Activated T-helper 1 cell treated with Interleukin-2 at 50 U/mL for 16 hours (primary cell): ENCODE data around the gene MIPEP.
"Not testable (repeated sequence)": the region's sequence is repeated elsewhere in the genome, so short reads cannot be mapped to it uniquely, and the experiment has no call there.

ENCODE experiments used
- DNase-seq: peaks from one replicate; pipeline ENCODE4 v3.0.0-alpha.2; 2020; ENCODE audit warnings: low read depth

Gene MIPEP

DNA sequence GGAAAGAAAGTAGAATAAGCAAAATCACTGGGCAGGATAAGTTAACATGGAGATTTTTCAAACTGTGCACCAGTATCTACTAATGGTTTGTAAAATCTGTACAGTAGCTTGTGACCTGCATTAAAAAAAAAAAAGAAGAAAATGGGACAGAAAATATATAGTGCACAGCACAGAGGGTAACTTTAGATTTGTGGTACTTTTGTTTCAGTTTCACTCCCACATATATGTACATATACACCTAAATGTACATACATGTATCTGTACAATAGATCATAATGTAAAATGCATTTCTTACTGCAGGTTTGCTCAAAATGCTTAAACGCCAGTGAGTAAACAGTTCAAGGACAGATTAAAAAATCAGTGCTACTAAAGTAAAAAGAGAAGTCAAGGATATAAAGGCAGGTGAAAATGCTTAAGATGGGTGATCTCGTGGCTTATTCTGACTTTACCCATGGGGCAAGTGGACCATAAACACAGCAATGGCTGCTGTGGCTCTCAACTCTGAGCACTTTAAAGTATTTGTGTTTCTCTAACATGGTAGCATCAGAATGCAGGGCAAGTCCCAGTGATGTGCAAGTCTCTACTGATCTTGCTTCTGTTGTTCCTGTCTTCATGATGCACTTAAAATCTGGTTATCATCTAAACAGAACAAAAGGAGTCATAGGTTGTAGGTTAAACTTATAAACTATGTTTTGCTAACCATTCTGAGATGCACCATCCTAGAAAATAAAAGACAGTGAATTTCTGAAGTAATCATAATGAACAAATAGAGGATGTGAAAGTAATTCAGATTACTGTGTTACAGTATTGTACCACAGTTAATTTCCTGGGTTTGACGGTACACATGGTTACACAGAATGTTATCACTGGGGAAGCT, 112.3 kb downstream of the MIPEP start:
- DNase-seq: no peak

DNA sequence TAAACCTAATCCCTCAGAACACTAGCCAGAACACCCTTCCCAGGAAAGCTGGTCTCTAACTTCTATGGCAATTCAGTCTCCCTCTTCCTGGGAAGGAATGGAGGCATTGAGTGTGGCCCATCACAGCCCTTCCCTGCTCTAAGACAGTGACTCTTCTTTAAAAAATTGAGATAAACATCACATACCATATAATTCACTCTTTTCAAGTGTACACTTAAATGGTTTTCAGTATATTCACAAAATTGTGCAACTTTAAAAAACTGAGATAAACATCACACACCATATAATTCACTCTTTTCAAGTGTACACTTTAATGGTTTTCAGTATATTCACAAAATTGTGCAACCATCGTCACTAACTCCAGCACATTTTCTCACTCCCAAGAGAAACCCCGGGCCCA, 116.5 kb downstream of the MIPEP start:
- DNase-seq: no peak

- DNase-seq: no peak
Measured at GRCh38 chr13:23771956-23772355, 117.2 kb downstream of the MIPEP start.

DNA sequence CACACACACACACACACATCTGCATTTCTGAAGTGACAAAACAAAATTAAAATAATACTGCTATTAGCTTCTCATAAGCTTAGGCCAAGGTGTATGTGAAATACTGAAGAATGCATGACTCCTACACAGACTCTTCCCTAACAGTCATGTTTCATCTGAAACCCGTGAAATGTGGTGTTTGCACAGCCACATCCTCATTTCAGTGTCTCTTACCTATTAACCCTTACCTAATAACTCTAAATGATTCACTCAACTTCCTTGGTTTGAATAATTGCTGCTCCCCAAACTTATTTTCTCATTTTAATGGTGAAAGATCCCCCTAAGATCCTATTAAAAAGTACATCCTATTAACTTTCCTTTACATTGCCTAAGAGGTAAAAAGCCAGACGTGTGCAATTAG, 117.6 kb downstream of the MIPEP start:
- DNase-seq: no peak

DNA sequence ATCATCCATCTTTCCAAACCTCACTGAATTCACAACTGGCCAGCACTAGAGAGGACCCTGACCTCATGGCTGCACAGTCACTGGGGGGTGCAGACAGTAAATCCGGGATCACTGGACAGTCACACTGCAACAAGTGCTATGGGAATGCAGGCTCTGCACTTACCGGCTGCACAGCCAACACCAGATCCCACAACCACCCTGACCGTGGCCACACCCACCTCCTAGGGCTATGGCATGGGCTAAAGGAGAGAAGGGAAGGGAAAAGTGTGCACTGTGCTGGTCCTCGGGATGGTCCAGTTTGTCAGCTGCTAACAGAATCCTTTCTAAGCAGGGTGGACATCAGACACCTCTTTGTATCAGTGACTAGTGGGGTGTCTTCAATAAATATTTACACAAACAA, 118.2 kb downstream of the MIPEP start:
- no peak for DNase-seq

- DNase-seq: no peak
Measured at GRCh38 chr13:23770428-23770827, 118.8 kb downstream of the MIPEP start.

DNA sequence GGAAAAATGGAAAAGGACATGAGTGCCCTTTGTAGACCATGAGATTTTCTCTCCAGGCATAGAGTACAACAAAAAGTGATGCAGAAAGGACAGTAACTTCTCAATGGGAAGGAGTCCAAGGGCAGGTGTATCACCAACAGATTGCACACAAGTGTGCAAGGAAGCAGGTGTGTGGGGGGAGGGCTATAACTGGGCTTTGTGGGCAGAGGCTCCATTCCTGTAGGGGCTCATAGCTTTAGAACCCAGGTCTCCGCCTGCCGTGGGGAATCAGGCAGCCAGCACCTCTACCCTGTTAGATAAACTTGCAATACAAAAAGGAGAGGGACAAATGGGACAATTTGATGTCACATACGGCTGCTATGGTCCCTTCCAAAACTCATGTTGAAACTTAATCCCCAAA, 119.8 kb downstream of the MIPEP start:
- DNase-seq: no peak

GRCh38 chr13:23767838-23768237, 121.4 kb downstream of the MIPEP start:
- no peak for DNase-seq

GRCh38 chr13:23766939-23767338, 122.3 kb downstream of the MIPEP start:
- DNase-seq: no peak

GRCh38 chr13:23766283-23766682, 122.9 kb downstream of the MIPEP start:
- no peak for DNase-seq

- DNase-seq: no peak
Measured at GRCh38 chr13:23765531-23765930, 123.7 kb downstream of the MIPEP start.

DNA sequence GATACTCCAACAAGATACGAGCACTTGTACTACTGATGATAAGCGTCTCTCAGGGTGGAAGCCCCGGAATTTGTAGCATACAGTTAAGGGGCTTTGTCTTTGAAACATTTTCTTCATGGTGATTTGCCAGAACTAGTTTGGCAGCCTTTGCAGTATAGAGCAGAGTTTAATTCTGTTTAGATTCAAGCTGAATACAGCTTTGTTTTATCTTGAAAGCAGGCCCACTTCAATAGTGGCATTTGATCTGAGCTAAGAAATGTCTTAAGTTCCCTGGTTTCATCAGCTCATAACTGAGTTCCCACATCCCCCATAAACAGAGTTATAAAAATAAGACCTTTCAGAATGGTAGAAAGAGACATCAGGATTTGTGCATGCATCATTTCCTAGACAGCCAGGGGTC, 125.9 kb downstream of the MIPEP start:
- no peak for DNase-seq

DNA sequence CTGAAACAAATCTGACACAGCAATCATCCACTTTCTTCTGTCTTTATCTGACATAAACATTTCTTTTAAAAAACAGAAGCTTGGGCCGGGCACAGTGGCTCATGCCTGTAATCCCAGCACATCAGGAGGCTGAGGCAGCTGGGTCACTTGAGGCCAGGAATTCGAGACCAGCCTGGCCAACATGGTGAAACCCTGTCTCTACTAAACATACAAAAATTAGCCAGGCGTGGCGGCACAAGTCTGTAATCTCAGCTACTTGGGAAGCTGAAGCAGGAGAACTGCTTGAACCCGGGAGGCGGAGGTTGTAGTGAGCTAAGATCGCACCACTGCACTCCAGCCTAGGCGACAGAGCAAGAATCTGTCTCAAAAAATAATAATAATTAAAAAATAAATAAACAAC, 127.4 kb downstream of the MIPEP start:
- DNase-seq: not testable (repeated sequence)

- no peak for DNase-seq
Measured at GRCh38 chr13:23760000-23760399, 129.2 kb downstream of the MIPEP start.

DNA sequence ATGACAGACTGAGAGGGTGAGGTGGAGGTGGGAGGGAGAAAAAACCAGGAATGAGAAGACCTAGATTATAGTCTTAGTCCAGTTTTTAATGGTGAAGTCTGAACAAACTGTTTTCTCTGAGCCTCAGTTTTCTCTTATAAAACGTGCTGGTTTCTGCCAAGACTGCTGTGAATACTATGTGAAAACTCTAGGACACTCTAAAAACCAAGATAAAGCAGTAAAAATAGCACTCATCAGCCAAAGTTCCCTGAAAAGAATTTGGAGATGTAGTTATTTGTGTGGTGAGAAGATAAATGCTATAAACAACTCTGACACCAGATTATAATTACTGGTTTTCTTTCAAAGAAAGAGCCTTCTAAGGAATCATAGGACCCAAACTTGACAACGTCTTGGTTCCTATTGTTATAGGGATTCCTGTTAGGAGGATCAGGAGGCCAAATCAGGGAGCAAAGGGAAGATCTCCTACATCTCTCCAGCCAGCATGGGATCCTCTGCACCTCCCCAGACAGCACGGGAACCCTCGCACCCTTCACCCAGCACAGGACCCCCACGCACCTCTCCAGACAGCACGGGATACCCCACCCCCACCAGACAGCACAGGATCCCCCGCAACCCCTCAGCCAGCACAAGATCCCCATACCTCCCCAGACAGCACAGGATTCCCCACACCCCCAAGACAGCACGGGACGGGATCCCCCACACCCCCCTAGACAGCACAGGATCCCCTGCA, 130.2 kb downstream of the MIPEP start:
- no peak for DNase-seq

- no peak for DNase-seq
Measured at GRCh38 chr13:23754997-23755396, 134.2 kb downstream of the MIPEP start.

DNA sequence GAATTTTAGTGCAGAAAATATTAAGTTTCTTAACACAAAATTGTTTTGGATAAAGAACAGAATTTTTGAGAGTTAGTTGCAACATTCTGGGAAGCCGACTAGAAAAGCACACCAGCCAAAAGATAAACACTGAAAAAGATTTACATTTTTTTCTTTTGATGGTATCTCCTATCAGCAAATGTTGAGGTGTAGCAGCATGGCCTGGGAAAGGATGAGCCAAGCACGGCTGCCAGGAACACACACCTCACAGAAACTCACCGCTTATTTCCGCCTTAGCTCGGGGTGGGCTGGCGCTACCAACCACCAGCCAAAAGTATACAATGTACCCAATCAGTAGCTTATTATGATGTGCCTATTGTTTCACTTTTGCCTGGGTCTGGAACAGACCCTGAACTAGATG, 134.7 kb downstream of the MIPEP start:
- DNase-seq: no peak

DNA sequence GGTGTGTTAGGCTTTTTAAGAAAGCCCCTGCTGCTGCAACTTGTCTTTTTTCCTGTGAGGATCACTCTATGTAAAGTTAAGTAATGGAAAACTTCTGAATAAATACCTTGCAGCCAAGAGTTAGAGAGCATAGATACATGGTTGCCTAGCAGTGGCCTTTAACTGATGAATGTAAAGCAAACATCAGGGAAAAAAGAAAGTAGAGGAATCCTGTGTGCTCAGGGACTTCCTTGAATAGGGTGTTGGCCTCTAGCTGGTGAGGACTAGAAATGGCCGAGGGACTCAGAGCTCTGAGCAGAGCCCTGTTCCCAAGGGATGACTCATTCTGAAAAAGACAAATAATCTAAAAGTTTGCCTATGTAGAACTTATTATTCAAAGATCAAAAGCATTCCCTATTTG, 135.7 kb downstream of the MIPEP start:
- DNase-seq: no peak

- no peak for DNase-seq
Measured at GRCh38 chr13:23752111-23753001, 136.8 kb downstream of the MIPEP start.

DNA sequence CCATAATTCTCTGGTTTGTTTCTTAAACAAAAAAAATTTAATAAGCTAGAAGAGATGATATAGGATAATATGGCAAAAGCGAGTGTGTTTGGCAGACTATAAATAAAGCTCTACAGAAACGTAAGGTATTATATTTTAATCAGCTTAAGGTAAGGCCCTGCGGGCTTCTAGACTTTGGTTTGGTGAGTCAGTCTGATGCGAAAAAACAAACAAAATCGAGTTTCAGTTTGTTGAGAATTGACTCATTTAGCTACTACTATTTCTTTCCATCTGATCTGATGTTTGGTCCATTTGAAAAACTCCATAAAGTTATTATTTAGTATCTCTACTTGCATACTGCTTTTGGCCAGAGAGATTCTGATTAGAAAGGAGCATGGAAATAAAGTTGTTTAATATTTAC, 138.0 kb downstream of the MIPEP start:
- DNase-seq: no peak

DNA sequence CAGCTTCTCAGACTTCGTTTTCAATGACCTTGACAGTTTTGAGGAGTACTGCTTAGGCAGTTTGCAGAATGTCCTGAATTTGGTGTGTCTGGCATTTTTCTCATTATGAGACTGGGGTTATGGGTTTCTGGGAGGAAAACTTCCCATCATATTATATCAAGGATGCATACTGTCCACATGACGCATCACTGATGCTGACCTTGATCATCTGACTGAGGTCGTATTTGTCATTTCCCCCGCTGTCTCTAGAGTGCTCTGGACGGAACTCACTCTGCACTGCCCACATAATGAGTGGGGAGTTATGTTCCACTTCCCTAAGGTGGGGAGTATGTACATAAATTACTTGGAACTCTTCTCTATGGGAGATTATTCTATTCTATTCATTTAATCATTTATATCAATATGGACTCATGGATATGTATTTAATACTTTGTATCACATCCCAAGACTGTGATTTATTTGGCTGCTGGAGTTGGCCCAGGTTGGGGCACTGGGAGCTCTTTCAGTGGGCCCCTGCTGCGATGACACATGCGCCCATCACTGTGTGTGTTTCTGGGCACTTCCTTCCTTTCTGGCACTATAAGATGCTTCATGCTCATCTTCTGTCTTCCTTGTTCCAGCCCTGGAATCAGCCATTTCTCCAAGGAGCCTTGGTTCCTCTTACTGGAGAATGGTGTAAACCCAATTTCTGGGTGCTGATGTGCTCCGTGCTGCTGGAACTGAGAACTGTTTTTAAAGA, 138.6 kb downstream of the MIPEP start:
- DNase-seq: no peak
